ENCODE data around the gene SUCLG2. TPM values are rescaled to one million over a fixed set of nuclear protein-coding genes. Genes with fewer than 3 reads are reported as not detected.

The SUCLG2 gene
- total RNA-seq, 1 donor: 56.8 TPM

DNA sequence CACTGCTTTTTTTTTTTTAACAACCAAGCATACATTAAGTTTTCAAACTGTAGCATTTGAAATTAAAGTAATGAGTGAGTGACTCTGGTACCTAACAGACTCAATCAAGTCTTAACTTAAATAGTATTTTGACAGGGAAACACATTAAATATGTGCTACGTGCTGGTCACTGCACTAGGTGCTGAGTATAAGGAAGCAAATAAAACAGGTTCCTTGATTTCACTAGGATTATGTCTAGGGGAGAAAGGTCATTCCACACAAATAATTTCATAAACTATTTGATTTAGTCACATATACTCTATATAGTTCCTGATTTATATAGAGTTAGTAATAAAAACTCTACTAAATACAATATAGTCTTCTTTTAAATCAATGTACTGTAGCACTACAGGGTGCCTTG lies 89.4 kb downstream of the SUCLG2 start:
- no peak overlapping the region for H3K27ac ChIP-seq (ENCODE audit: low read depth, low read length)
- H2AFZ ChIP-seq (ENCODE audit: low read length): no peak overlapping the region
- DNase-seq (ENCODE audit: insufficient read length, low spot score, missing footprints): no peak
- no peak overlapping the region for H3K4me2 ChIP-seq (ENCODE audit: insufficient read depth, low read length)
- no peaks in the 10 kb centered on the region for H3K9me3 ChIP-seq (ENCODE audit: low read depth, low read length)
- H3K36me3 ChIP-seq (ENCODE audit: insufficient read depth, low read length): no peaks in the 10 kb centered on the region
- TF ChIP-seq, protein P1, sequence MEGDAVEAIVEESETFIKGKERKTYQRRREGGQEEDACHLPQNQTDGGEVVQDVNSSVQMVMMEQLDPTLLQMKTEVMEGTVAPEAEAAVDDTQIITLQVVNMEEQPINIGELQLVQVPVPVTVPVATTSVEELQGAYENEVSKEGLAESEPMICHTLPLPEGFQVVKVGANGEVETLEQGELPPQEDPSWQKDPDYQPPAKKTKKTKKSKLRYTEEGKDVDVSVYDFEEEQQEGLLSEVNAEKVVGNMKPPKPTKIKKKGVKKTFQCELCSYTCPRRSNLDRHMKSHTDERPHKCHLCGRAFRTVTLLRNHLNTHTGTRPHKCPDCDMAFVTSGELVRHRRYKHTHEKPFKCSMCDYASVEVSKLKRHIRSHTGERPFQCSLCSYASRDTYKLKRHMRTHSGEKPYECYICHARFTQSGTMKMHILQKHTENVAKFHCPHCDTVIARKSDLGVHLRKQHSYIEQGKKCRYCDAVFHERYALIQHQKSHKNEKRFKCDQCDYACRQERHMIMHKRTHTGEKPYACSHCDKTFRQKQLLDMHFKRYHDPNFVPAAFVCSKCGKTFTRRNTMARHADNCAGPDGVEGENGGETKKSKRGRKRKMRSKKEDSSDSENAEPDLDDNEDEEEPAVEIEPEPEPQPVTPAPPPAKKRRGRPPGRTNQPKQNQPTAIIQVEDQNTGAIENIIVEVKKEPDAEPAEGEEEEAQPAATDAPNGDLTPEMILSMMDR (IDR thresholded peaks at IDR 0.05; ENCODE audit: extremely low read depth, low read depth, low read length): no peak
- H3K4me1 ChIP-seq (ENCODE audit: insufficient read depth, low read length): no peaks in the 10 kb centered on the region
- peaks cover 3% of the 10 kb centered on the region for H4K20me1 ChIP-seq (ENCODE audit: insufficient read depth, low read length)
- no peaks in the 10 kb centered on the region for H3K27me3 ChIP-seq (ENCODE audit: insufficient read depth, low read length)
- H3K4me3 ChIP-seq (ENCODE audit: insufficient read depth, low read length): no peak overlapping the region
- peaks cover 12% of the 10 kb centered on the region for H3K79me2 ChIP-seq (ENCODE audit: insufficient read depth, low read length)

DNA sequence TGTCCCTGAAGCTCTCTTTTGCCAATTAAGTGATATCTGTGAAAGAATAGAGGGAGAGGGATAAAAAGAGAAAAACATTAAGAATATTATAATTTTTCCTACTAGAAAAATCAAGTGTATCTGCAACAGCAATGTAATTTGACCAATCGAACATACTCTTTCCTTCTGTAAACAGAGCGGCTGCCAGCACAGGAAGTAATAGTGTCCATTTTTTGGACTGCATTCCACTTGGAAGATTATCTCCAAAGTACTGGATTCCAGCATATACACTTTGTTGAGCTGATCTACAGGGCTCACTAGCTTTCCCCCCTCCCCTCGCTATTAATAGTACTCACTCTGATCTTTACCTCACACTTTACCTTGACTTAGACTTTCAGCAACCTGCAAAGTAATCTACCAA lies 90.4 kb downstream of the SUCLG2 start:
- Histone ChIP-seq H3K9me3 (ENCODE audit: low read depth, low read length) (no peaks in the 10 kb centered on the region), H3K36me3 (ENCODE audit: insufficient read depth, low read length) (no peaks in the 10 kb centered on the region), H3K4me2 (ENCODE audit: insufficient read depth, low read length) (no peak overlapping the region), H3K27ac (ENCODE audit: low read depth, low read length) (no peak overlapping the region), H3K27me3 (ENCODE audit: insufficient read depth, low read length) (no peaks in the 10 kb centered on the region), H3K4me3 (ENCODE audit: insufficient read depth, low read length) (no peak overlapping the region), H4K20me1 (ENCODE audit: insufficient read depth, low read length) (peaks cover 3% of the 10 kb centered on the region), H3K79me2 (ENCODE audit: insufficient read depth, low read length) (peaks cover 12% of the 10 kb centered on the region), H3K4me1 (ENCODE audit: insufficient read depth, low read length) (no peaks in the 10 kb centered on the region), H2AFZ (ENCODE audit: low read length) (no peak overlapping the region)
- TF ChIP-seq, protein P1 (IDR thresholded peaks at IDR 0.05; ENCODE audit: extremely low read depth, low read depth, low read length): no peak
- DNase-seq (ENCODE audit: insufficient read length, low spot score, missing footprints): no peak

DNA sequence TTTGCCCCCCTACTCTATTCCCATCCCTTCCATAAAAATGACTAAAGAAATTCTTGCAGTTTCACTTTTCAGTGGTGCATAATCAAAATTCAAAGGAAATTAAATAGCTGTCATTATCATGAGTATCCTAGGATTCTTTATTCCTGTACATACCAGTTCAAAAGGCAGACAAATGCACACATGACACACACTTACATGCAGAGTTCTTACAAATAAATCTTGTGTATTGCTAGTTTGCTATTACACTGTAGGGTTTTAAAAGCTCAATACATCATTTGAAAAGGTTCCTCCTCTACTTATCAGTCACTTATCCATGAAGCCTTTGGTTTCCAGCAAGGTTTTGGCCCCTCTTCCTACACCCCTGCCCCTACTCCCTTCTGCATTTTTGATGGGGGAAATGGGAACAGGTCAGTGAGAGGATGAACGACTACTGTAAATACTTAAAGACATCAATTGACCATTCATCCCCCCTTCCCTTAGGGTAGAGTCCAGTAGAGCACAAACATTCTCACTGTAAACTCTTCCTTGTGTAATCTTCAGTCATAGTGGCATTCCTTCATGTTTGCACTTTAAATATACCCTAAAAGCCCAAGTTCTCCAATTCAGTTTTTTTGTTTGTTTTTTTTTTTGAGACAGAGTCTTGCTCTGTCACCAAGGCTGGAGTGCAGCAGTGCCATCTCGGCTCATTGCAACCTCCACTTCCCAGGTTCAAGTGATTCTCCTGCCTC lies 92.6 kb downstream of the SUCLG2 start:
- H3K4me1 ChIP-seq (ENCODE audit: insufficient read depth, low read length): no peaks in the 10 kb centered on the region
- H3K4me2 ChIP-seq (ENCODE audit: insufficient read depth, low read length): no peak overlapping the region
- DNase-seq (ENCODE audit: insufficient read length, low spot score, missing footprints): no peak
- no peak overlapping the region for H3K27ac ChIP-seq (ENCODE audit: low read depth, low read length)
- no peaks in the 10 kb centered on the region for H3K36me3 ChIP-seq (ENCODE audit: insufficient read depth, low read length)
- H2AFZ ChIP-seq (ENCODE audit: low read length): no peak overlapping the region
- H4K20me1 ChIP-seq (ENCODE audit: insufficient read depth, low read length): peaks cover 3% of the 10 kb centered on the region
- TF ChIP-seq, protein P1 (IDR thresholded peaks at IDR 0.05; ENCODE audit: extremely low read depth, low read depth, low read length): no peak
- peaks cover 8% of the 10 kb centered on the region for H3K79me2 ChIP-seq (ENCODE audit: insufficient read depth, low read length)
- H3K4me3 ChIP-seq (ENCODE audit: insufficient read depth, low read length): no peak overlapping the region
- no peaks in the 10 kb centered on the region for H3K27me3 ChIP-seq (ENCODE audit: insufficient read depth, low read length)
- H3K9me3 ChIP-seq (ENCODE audit: low read depth, low read length): no peaks in the 10 kb centered on the region

DNA sequence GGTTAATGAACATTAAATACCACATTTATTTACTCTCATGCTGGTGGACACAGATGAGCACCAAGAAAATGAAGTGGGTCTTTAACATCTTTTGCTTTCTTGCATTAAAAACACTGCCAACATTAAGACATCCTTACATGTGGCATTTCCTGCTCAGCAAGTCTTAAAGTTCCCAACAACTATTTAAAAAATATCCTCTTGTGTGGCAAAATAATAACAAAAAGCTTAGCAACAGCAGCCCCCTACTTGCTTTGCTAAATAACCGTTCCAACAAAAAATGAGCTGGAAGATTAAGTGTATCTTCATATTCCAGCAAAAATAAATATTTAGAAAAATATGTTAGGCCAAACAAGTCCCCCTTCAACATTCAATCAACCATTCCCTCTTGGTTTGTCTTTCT lies 93.1 kb downstream of the SUCLG2 start:
- no peaks in the 10 kb centered on the region for H3K27me3 ChIP-seq (ENCODE audit: insufficient read depth, low read length)
- no peak overlapping the region for H2AFZ ChIP-seq (ENCODE audit: low read length)
- no peaks in the 10 kb centered on the region for H3K4me1 ChIP-seq (ENCODE audit: insufficient read depth, low read length)
- no peaks in the 10 kb centered on the region for H3K9me3 ChIP-seq (ENCODE audit: low read depth, low read length)
- H3K36me3 ChIP-seq (ENCODE audit: insufficient read depth, low read length): no peaks in the 10 kb centered on the region
- H3K4me3 ChIP-seq (ENCODE audit: insufficient read depth, low read length): no peak overlapping the region
- H3K4me2 ChIP-seq (ENCODE audit: insufficient read depth, low read length): no peak overlapping the region
- TF ChIP-seq, protein P1 (IDR thresholded peaks at IDR 0.05; ENCODE audit: extremely low read depth, low read depth, low read length): no peak
- DNase-seq (ENCODE audit: insufficient read length, low spot score, missing footprints): no peak
- H3K27ac ChIP-seq (ENCODE audit: low read depth, low read length): no peak overlapping the region
- H3K79me2 ChIP-seq (ENCODE audit: insufficient read depth, low read length): peaks cover 8% of the 10 kb centered on the region
- H4K20me1 ChIP-seq (ENCODE audit: insufficient read depth, low read length): peaks cover 3% of the 10 kb centered on the region
